Measurements from ENCODE around the gene CYP26C1. TPM values are rescaled to one million over a fixed set of nuclear protein-coding genes. Genes with fewer than 3 reads are reported as not detected.

CYP26C1 gene
- total and polyA plus RNA-seq, 2 of the 4 experiments (the other 2 are of a cell fraction): 0.02 TPM; not detected in 1

DNA sequence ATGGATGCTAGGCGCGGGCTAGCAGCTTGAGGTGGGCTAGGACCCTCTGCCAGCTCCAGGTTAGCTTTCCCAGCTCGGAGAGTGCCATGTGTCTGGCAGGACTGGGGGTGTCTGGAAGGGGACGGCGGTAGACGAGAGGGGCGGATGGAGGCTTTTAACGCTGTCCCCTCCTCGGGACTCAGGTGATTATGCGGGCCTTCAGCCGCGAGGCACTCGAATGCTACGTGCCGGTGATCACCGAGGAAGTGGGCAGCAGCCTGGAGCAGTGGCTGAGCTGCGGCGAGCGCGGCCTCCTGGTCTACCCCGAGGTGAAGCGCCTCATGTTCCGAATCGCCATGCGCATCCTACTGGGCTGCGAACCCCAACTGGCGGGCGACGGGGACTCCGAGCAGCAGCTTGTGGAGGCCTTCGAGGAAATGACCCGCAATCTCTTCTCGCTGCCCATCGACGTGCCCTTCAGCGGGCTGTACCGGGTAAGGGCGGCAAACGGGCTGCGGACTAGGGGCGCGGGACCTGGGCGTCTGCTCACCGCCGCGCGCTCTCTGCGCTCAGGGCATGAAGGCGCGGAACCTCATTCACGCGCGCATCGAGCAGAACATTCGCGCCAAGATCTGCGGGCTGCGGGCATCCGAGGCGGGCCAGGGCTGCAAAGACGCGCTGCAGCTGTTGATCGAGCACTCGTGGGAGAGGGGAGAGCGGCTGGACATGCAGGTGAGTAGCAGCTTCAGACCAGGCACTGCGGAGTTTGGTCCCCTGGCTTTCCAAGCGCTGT lies 14.2 kb downstream of the CYP26C1 start:
- Histone ChIP-seq H3K18ac (ENCODE audit: low read depth, low read length) (no peak overlapping the region), H2BK20ac (ENCODE audit: low read depth, low read length) (no peak overlapping the region), H3K23ac (ENCODE audit: low read depth, low read length) (no peak overlapping the region; the same call in 1 of the 2 replicates), H2AK9ac (replicated peaks; ENCODE audit: low read depth, low read length, poor library complexity) (no peak overlapping the region), H3K4me1 (ENCODE audit: control insufficient read depth, insufficient read depth, low read length) (peaks cover 6% of the 10 kb centered on the region; the same call in 1 of the 2 replicates), H3K4me2 (ENCODE audit: low read depth, low read length) (peak overlapping the region; percentile 33; the same call in 1 of the 2 replicates), H3K27ac (ENCODE audit: insufficient read depth, low read length) (no peak overlapping the region), H4K8ac (ENCODE audit: low read depth in 2 of 2, low read length in 2 of 2) (no peak overlapping the region), H2BK15ac (ENCODE audit: low read depth, low read length) (no peak overlapping the region), H3K9ac (ENCODE audit: low read depth, low read length) (no peak overlapping the region), H2AFZ (replicated peaks; ENCODE audit: low read length, poor library complexity) (peak overlapping the region; percentile 67), H3K9me3 (ENCODE audit: control insufficient read depth, insufficient read depth, low read length) (no peaks in the 10 kb centered on the region), H3K36me3 (ENCODE audit: control insufficient read depth, insufficient read depth, low read length) (no peaks in the 10 kb centered on the region), H3K27me3 (ENCODE audit: control insufficient read depth, insufficient read depth, low read length) (peaks cover 76% of the 10 kb centered on the region), H2AK5ac (ENCODE audit: low read depth, low read length) (no peak overlapping the region), H4K5ac (ENCODE audit: low read depth, low read length) (no peak overlapping the region), H4K20me1 (ENCODE audit: insufficient read depth, low read length) (peaks cover 14% of the 10 kb centered on the region; the same call in 1 of the 2 replicates), H2BK5ac (ENCODE audit: low read depth, low read length, poor library complexity, severe bottlenecking) (no peak overlapping the region), H3K14ac (replicated peaks; ENCODE audit: low read depth, low read length) (no peak overlapping the region), H2BK120ac (ENCODE audit: low read depth, low read length) (no peak overlapping the region), H3K79me1 (ENCODE audit: low read depth in 1 of 2, low read length in 2 of 2) (no peaks in the 10 kb centered on the region), H4K91ac (ENCODE audit: insufficient read depth, low read depth, low read length) (no peak overlapping the region), H3K9me1 (ENCODE audit: insufficient read depth, low read length) (no peaks in the 10 kb centered on the region), H3K4ac (ENCODE audit: low read depth, low read length) (no peak overlapping the region), H3K56ac (ENCODE audit: extremely low read depth, insufficient read depth, low read length) (no peak overlapping the region), H3K4me3 (ENCODE audit: insufficient read depth, low read depth, low read length) (no peak overlapping the region)
- ChIA-PET POLR2A (ENCODE audit: unreplicated experiment) (no interaction called here), CTCF (no interaction called here)
- DNase-seq (no peak), ATAC-seq (ENCODE audit: low read depth) (no peak)
- BruUV-seq (replicated peaks): no TSS peak
- dilution Hi-C loops (cut with HindIII; ENCODE audit: low sequenced_read_pairs, unreplicated experiment) (no loop called here), in situ Hi-C loops (cut with MboI; ENCODE audit: low sequenced_read_pairs) (no loop called here), intact Hi-C loops (cut with micrococcal nuclease) (loop anchor here (5.0 kb wide), 1 partner anchor 67 kb away; no protein-coding TSS in a partner anchor)
- 4% methylated on average over 37 of the region's 67 CpGs; no CpG with 5 or more reads in 1 of the 2 experiments for WGBS, 2 experiments (ENCODE audit: extremely low coverage in 2 of 2, insufficient read length in 1 of 2)
- TF ChIP-seq, protein P1, sequence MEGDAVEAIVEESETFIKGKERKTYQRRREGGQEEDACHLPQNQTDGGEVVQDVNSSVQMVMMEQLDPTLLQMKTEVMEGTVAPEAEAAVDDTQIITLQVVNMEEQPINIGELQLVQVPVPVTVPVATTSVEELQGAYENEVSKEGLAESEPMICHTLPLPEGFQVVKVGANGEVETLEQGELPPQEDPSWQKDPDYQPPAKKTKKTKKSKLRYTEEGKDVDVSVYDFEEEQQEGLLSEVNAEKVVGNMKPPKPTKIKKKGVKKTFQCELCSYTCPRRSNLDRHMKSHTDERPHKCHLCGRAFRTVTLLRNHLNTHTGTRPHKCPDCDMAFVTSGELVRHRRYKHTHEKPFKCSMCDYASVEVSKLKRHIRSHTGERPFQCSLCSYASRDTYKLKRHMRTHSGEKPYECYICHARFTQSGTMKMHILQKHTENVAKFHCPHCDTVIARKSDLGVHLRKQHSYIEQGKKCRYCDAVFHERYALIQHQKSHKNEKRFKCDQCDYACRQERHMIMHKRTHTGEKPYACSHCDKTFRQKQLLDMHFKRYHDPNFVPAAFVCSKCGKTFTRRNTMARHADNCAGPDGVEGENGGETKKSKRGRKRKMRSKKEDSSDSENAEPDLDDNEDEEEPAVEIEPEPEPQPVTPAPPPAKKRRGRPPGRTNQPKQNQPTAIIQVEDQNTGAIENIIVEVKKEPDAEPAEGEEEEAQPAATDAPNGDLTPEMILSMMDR (conservative IDR thresholded peaks at IDR 0.05; ENCODE audit: low read depth, low read length): no peak
- TF ChIP-seq BHLHE40 (IDR thresholded peaks at IDR 0.05; ENCODE audit: low read depth, low read length): no peak
- TF ChIP-seq RAD21 (IDR thresholded peaks at IDR 0.05; ENCODE audit: low read length): no peak
- TF ChIP-seq POLR2A (IDR thresholded peaks at IDR 0.05; ENCODE audit: low read depth, low read length): no peak
- TF ChIP-seq MAZ (IDR thresholded peaks at IDR 0.05; ENCODE audit: borderline replicate concordance, low read depth, low read length): no peak
- TF ChIP-seq, protein P2, sequence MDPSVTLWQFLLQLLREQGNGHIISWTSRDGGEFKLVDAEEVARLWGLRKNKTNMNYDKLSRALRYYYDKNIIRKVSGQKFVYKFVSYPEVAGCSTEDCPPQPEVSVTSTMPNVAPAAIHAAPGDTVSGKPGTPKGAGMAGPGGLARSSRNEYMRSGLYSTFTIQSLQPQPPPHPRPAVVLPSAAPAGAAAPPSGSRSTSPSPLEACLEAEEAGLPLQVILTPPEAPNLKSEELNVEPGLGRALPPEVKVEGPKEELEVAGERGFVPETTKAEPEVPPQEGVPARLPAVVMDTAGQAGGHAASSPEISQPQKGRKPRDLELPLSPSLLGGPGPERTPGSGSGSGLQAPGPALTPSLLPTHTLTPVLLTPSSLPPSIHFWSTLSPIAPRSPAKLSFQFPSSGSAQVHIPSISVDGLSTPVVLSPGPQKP (IDR thresholded peaks at IDR 0.05; ENCODE audit: borderline replicate concordance, low read depth, low read length): no peak
- no peak for TF ChIP-seq RFX5 (IDR thresholded peaks at IDR 0.05; ENCODE audit: low read depth, low read length)
- no peak for TF ChIP-seq FOS (IDR thresholded peaks at IDR 0.05; ENCODE audit: low read depth, low read length)
- TF ChIP-seq MAFK (IDR thresholded peaks at IDR 0.05; ENCODE audit: low read depth, low read length): no peak
- TF ChIP-seq CEBPB (IDR thresholded peaks at IDR 0.05; ENCODE audit: low read depth, low read length): no peak
- TF ChIP-seq, protein P3, sequence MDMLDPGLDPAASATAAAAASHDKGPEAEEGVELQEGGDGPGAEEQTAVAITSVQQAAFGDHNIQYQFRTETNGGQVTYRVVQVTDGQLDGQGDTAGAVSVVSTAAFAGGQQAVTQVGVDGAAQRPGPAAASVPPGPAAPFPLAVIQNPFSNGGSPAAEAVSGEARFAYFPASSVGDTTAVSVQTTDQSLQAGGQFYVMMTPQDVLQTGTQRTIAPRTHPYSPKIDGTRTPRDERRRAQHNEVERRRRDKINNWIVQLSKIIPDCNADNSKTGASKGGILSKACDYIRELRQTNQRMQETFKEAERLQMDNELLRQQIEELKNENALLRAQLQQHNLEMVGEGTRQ (IDR thresholded peaks at IDR 0.05; ENCODE audit: low read depth, low read length): no peak
- TF ChIP-seq CHD1 (IDR thresholded peaks at IDR 0.05; ENCODE audit: low read depth, low read length): no peak
- no peak for TF ChIP-seq MXI1 (IDR thresholded peaks at IDR 0.05; ENCODE audit: borderline replicate concordance, low read depth, low read length)
- no peak for TF ChIP-seq RCOR1 (IDR thresholded peaks at IDR 0.05; ENCODE audit: insufficient replicate concordance, low read length)
- no peak for TF ChIP-seq SMC3 (IDR thresholded peaks at IDR 0.05; ENCODE audit: low read depth, low read length)
